Gastroesophageal sphincter (tissue), 4 donors: ENCODE data around the gene RUFY2. TPM values are rescaled to one million over a fixed set of nuclear protein-coding genes. Genes with fewer than 3 reads are reported as not detected.

Experiments
- ATAC-seq: fragments of 150-250 bp; one replicate; pipeline ENCODE4 v1.9.1; 2016; ENCODE audit warnings: mild to moderate bottlenecking, moderate library complexity
- H3K27ac ChIP-seq, 4 donors: fragments of 200-600 bp; sonication (generic) in 3 of 4; 1 replicate in 3 of 4; 2 replicates in 1 of 4; pipeline ENCODE4 v1.5.1; 2016 to 2019
- H3K27me3 ChIP-seq: fragments of 200-600 bp; sonication (generic); one replicate; pipeline ENCODE4 v1.5.1; 2019
- H3K36me3 ChIP-seq, 2 donors: fragments of 200-600 bp; sonication (generic); one replicate each; pipeline ENCODE4 v1.5.1; 2019; ENCODE audit warnings: control low read depth in 1 of 2
- H3K4me1 ChIP-seq, 3 donors: fragments of 200-600 bp; sonication (generic); 1 replicate in 2 of 3; 2 replicates in 1 of 3; pipeline ENCODE4 v1.5.1; 2016 to 2019; ENCODE audit warnings: control low read depth in 2 of 3
- H3K4me3 ChIP-seq, 2 donors: fragments of 200-600 bp; sonication (generic); one replicate each; pipeline ENCODE4 v1.5.1; 2019; ENCODE audit warnings: mild to moderate bottlenecking in 1 of 2, moderate library complexity in 1 of 2
- H3K9me3 ChIP-seq, 3 donors: fragments of 200-600 bp; sonication (generic); one replicate each; pipeline ENCODE4 v1.5.1; 2017 to 2019; ENCODE audit warnings: control low read depth in 2 of 3
- EP300 ChIP-seq: sonication (generic); formaldehyde crosslinking; IDR thresholded peaks from one replicate; pipeline ENCODE4 v1.6.1; 2017; ENCODE audit warnings: antibody characterized with exemption, mild to moderate bottlenecking
- POLR2A ChIP-seq, 2 donors: fragments of 450-650 bp; IDR thresholded peaks; one replicate each; pipeline ENCODE4 v1.6.1; 2017; ENCODE audit warnings: antibody characterized with exemption in 2 of 2, mild to moderate bottlenecking in 2 of 2, moderate library complexity in 1 of 2
- POLR2AphosphoS5 ChIP-seq: sonication (generic); formaldehyde crosslinking; IDR thresholded peaks from one replicate; pipeline ENCODE4 v1.6.1; 2017; ENCODE audit warnings: antibody characterized with exemption
- WGBS, 2 donors: methylation state at CpG; one replicate each; pipeline ENCODE4 v1.1.5; 2018; ENCODE audit warnings: low coverage in 1 of 2; 5-methylcytosine and 5-hydroxymethylcytosine counted together
- total RNA-seq, 4 donors: library from RNA; depleted of rRNA; stranded (reverse); fragments of >200 nt; gene quantifications; one replicate each; pipeline ENCODE4 v1.1.0, GENCODE V29; 2016
- TF ChIP-seq, protein P1 (sequence below), 4 experiments: fragments of 200-600 bp in 2 of 4; fragments of 450-650 bp in 2 of 4; sonication (generic) in 1 of 4; IDR thresholded peaks; one replicate each; pipeline ENCODE4 v1.5.1; 2017 to 2019; ENCODE audit warnings: antibody characterized with exemption in 4 of 4, mild to moderate bottlenecking in 2 of 4, moderate library complexity in 2 of 4

Gene RUFY2
- total RNA-seq, 4 donors from 2014 or later: 17.9 to 29.0 (median 26.0) TPM

DNA sequence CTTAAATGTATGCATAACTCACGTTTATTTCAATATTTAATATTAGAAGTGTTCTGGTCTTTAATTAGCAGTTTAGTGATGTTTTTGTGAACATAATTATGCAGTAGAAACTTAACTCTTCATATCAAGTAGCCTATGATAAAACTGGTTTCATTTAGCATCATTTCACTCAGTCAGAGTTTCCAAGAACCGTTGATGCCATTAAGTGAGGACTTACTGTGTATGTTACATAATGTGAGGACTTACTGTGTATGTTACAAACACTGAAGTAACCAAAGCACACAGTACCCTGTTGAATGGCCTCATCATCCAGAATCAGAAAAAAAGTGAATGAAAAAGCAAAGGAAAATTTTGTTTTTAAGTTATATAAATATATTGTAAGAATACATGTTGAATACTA, 41.5 kb downstream of the RUFY2 start:
- Histone ChIP-seq H3K4me3 (no peak overlapping the region), H3K27me3 (no peaks in the 10 kb centered on the region), H3K9me3 (no peaks in the 10 kb centered on the region), H3K27ac (no peak overlapping the region), H3K4me1 (no peaks in the 10 kb centered on the region), H3K36me3 (peaks cover 0 to 90% of the 10 kb centered on the region in 2 donors)
- 66 to 73% methylated on average over 2 of the region's 2 CpGs for WGBS, 2 donors
- TF ChIP-seq POLR2A (IDR thresholded peaks at IDR 0.05): no peak
- TF ChIP-seq, protein P1, sequence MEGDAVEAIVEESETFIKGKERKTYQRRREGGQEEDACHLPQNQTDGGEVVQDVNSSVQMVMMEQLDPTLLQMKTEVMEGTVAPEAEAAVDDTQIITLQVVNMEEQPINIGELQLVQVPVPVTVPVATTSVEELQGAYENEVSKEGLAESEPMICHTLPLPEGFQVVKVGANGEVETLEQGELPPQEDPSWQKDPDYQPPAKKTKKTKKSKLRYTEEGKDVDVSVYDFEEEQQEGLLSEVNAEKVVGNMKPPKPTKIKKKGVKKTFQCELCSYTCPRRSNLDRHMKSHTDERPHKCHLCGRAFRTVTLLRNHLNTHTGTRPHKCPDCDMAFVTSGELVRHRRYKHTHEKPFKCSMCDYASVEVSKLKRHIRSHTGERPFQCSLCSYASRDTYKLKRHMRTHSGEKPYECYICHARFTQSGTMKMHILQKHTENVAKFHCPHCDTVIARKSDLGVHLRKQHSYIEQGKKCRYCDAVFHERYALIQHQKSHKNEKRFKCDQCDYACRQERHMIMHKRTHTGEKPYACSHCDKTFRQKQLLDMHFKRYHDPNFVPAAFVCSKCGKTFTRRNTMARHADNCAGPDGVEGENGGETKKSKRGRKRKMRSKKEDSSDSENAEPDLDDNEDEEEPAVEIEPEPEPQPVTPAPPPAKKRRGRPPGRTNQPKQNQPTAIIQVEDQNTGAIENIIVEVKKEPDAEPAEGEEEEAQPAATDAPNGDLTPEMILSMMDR (IDR thresholded peaks at IDR 0.05): no peak
- no peak for TF ChIP-seq EP300
- no peak for TF ChIP-seq POLR2AphosphoS5
- no peak for ATAC-seq

- ATAC-seq: no peak
- Histone ChIP-seq H3K36me3 (peaks cover 0 to 88% of the 10 kb centered on the region in 2 donors), H3K4me3 (no peak overlapping the region), H3K27ac (no peak overlapping the region), H3K4me1 (no peaks in the 10 kb centered on the region), H3K9me3 (no peaks in the 10 kb centered on the region), H3K27me3 (no peaks in the 10 kb centered on the region)
- TF ChIP-seq POLR2AphosphoS5: no peak
- TF ChIP-seq, protein P1 (IDR thresholded peaks at IDR 0.05): no peak
- no peak for TF ChIP-seq EP300
- no peak for TF ChIP-seq POLR2A (IDR thresholded peaks at IDR 0.05)
- 72 to 74% methylated on average over 3 of the region's 3 CpGs for WGBS, 2 donors
These were observed 42.8 kb downstream of the RUFY2 start for GRCh38 chr10:68364101-68364886.

GRCh38 chr10:68362590-68362989, 44.5 kb downstream of the RUFY2 start:
- H3K27me3 ChIP-seq: no peaks in the 10 kb centered on the region
- no peaks in the 10 kb centered on the region for H3K4me1 ChIP-seq
- no peak for ATAC-seq
- no peak overlapping the region for H3K4me3 ChIP-seq
- 82 to 92% methylated on average over 3 of the region's 3 CpGs for WGBS, 2 donors
- H3K36me3 ChIP-seq: peaks cover 0 to 87% of the 10 kb centered on the region in 2 donors
- no peaks in the 10 kb centered on the region for H3K9me3 ChIP-seq
- H3K27ac ChIP-seq: no peak overlapping the region
- TF ChIP-seq, protein P1 (IDR thresholded peaks at IDR 0.05): no peak
- no peak for TF ChIP-seq POLR2A (IDR thresholded peaks at IDR 0.05)
- no peak for TF ChIP-seq POLR2AphosphoS5
- TF ChIP-seq EP300: no peak

GRCh38 chr10:68359189-68359588, 47.9 kb downstream of the RUFY2 start:
- H3K4me3 ChIP-seq: no peak overlapping the region
- H3K36me3 ChIP-seq: peaks cover 0 to 92% of the 10 kb centered on the region in 2 donors
- TF ChIP-seq POLR2AphosphoS5 (no peak), EP300 (no peak), POLR2A (IDR thresholded peaks at IDR 0.05) (no peak)
- TF ChIP-seq, protein P1 (IDR thresholded peaks at IDR 0.05): no peak
- no peaks in the 10 kb centered on the region for H3K27me3 ChIP-seq
- 85 to 100% methylated on average over 4 to 6 of the region's 6 CpGs for WGBS, 2 donors
- H3K27ac ChIP-seq: no peak overlapping the region
- H3K4me1 ChIP-seq: no peaks in the 10 kb centered on the region
- H3K9me3 ChIP-seq: no peaks in the 10 kb centered on the region
- ATAC-seq: no peak

GRCh38 chr10:68353537-68353936, 53.5 kb downstream of the RUFY2 start:
- TF ChIP-seq POLR2A (IDR thresholded peaks at IDR 0.05) (no peak), EP300 (no peak), POLR2AphosphoS5 (no peak)
- TF ChIP-seq, protein P1 (IDR thresholded peaks at IDR 0.05): no peak
- Histone ChIP-seq H3K4me1 (peaks cover 0 to 3% (median 0%) of the 10 kb centered on the region in 3 donors), H3K27ac (no peak overlapping the region), H3K36me3 (peaks cover 0 to 90% of the 10 kb centered on the region in 2 donors), H3K27me3 (no peaks in the 10 kb centered on the region), H3K9me3 (no peaks in the 10 kb centered on the region), H3K4me3 (no peak overlapping the region)
- WGBS, 2 donors: 86% methylated on average over 2 of the region's 2 CpGs; no CpG with 5 or more reads in 1 of the 2 donors
- ATAC-seq: no peak
